HCEC 1CT (cell line): ENCODE data around the gene LIX1L.

Experiments
- DNase-seq: peaks from one replicate; pipeline ENCODE4 v3.0.0-alpha.2; 2017

The LIX1L gene

GRCh38 chr1:145985129-145985501 lies 27.3 kb upstream of the LIX1L start:
- DNase-seq, result no peak

GRCh38 chr1:145983960-145984830 lies 26.4 kb upstream of the LIX1L start:
- no peak for DNase-seq

- no peak for DNase-seq
These were observed 25.4 kb upstream of the LIX1L start for GRCh38 chr1:145983206-145983675.

- DNase-seq, result no peak
These were observed 24.4 kb upstream of the LIX1L start for GRCh38 chr1:145982010-145982723.

GRCh38 chr1:145980457-145980994 lies 22.7 kb upstream of the LIX1L start:
- no peak for DNase-seq

- no peak for DNase-seq
These were observed 22.1 kb upstream of the LIX1L start for GRCh38 chr1:145979746-145980456.

- DNase-seq, result peak; percentile 100
These were observed 21.3 kb upstream of the LIX1L start for GRCh38 chr1:145978854-145979745.

- no peak for DNase-seq
These were observed 20.6 kb upstream of the LIX1L start for GRCh38 chr1:145978471-145978853.

- peak; percentile 82 for DNase-seq
These were observed 20.0 kb upstream of the LIX1L start for GRCh38 chr1:145977486-145978470.

- DNase-seq, result no peak
These were observed 19.2 kb upstream of the LIX1L start for GRCh38 chr1:145977016-145977415.

- no peak for DNase-seq
These were observed 17.4 kb upstream of the LIX1L start for GRCh38 chr1:145975216-145975615.

GRCh38 chr1:145974721-145975120 lies 16.9 kb upstream of the LIX1L start:
- no peak for DNase-seq

- no peak for DNase-seq
These were observed 14.8 kb upstream of the LIX1L start for GRCh38 chr1:145972580-145972979.

GRCh38 chr1:145967288-145967687 lies 9.5 kb upstream of the LIX1L start:
- DNase-seq, result no peak

- DNase-seq, result no peak
These were observed 7.4 kb upstream of the LIX1L start for GRCh38 chr1:145965119-145965744.

- peak; percentile 88 for DNase-seq
These were observed 6.7 kb upstream of the LIX1L start, which contains the start of the genes ANKRD34A and POLR3GL for GRCh38 chr1:145964328-145965118. ANKRD34A (minus strand) TSS chr1:145964575; CDS start chr1:145961759, 2,816 bp downstream. POLR3GL (plus strand) TSS chr1:145964690; CDS start chr1:145974866, 10,176 bp downstream.

- peak; percentile 79 for DNase-seq
These were observed 5.6 kb upstream of the LIX1L start for GRCh38 chr1:145963265-145964019.
